ENCODE results near the gene ORM1.

DNA sequence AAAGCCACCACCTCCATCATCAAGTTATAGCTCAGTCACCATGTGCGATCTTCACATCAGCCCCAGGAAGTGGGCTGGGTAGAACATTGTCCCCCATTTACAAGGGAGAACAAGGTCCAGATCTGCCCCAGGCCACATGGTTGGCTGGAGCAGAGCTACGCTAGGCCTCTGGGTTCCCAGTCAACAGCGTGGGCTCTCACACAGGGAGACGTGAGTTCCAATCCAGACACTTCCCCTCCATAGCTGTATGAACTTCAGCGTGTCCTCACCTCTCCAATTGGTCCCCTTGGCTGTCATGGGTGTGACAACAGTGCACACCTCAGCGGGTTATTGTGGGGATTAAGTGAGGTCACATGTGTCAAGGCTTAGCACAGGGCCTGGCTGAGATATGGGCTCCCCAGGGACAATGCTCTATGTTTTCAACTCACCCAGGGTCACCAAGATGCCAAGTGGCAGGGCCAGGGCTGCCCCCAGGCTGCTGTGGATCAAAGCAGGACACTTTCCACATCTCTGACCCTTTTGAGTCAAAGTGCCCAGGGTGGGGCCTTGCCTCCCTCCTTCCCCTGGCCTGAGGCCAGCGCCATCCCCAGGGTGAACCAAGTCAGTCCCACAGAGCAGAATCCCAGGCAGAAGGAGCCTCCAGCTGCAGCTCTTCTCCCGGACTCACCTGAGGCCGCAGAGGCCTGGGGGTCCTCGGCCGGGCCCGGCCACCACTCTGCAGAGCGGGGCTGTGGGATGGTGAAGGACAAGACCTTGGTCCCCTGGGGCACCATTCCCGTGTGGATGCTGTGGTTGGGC, 45.1 kb downstream of the ORM1 start:
- TF ChIP-seq GATA2 (IDR thresholded peaks at IDR 0.05; ENCODE audit: low read depth, low read length) (no peak), GATA3 (IDR thresholded peaks at IDR 0.05; ENCODE audit: low read depth, low read length) (no peak)

Data from SH-SY5Y (cell line).